HG03442 (cell line): Measurements from ENCODE around the gene POLD2.

Source experiments
- ATAC-seq: cut with Tn5 transposase; IDR thresholded peaks from one replicate; pipeline ENCODE4 v1.9.1; 2021; ENCODE audit warnings: mild to moderate bottlenecking, moderate library complexity; ENCODE audit not compliant: unreplicated experiment

Gene POLD2

DNA sequence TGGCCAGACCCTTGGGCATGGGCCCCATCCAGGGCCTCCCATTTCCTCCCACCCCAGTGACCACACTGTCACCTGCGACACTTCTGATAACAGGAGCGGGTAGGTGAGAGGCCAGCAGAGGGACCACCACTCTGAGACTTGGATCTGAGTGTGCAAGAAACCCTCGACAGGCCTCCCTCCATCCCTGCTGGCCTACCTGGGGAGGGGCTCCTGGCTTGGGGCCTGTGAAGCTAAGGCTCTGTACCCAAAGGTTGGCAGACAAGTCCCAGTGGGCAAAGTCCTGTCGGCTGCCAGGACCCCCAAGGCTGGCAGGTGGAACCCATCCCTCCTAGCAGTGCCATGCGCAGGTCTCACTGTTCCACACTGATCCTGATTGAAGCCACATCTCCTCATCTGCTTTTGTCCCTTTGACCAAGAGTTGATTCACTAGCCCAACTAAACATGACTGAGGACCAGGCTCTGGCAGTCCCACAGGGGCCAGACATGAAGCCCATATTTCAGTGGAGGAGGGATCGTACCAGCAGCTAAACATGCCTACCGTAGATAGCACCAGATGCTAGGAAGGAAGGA lies 56.8 kb downstream of the POLD2 start:
- no peak for ATAC-seq

DNA sequence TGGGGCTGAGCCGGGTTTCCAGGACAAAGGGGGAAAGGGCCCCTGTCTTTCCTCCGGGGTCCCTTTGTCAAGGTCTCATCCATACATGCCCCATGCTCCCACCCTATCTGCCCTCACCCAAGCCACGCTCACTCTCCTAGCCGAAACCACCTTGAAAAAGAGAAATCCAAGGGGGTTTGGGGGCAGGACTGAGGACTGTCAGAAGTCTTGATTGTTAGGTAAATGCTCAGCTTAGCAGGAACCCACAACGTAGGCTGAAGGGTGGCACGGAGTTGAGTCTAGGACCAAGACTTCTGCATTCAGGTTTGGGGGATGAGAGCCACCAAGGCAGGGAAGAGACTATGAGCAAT lies 57.3 kb downstream of the POLD2 start:
- no peak for ATAC-seq

DNA sequence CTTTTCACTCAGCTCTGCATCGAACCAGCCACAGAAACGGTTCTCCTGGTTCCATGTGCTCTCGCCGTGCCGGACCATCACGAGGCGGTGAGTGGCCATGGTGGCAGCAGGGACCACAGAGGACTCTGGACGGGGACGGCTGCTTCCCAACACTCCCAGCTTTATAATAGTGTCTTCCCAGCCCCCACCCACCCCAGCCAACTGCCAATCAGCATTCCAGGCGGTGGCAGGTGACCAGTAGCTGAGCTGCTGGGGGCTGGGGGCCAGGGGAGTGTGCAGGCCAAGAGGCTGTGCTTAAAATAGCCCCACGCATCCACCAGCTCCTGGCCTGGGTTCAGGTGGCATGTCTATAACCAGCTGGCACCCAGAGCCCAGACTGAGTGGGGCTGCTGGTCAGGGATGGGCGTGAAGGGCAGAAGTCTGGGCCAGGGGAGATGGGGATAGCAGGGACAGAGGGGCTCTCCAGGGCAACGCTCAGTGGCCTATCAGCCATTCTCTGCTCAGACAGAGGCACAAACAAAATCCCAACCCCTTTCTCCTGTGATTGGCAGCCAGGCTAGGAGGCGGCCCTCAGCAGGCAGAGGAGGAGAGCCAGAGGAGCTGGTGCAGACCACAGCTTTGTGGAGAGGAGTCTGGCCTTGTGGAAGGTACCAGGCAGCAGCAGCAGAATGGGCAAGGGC lies 57.8 kb downstream of the POLD2 start, which contains the start of gene PGAM2:
PGAM2 (minus strand) TSS at position 137 of the 680 bp plus-strand sequence; CDS start at position 99, 38 bp downstream.
- ATAC-seq = no peak

DNA sequence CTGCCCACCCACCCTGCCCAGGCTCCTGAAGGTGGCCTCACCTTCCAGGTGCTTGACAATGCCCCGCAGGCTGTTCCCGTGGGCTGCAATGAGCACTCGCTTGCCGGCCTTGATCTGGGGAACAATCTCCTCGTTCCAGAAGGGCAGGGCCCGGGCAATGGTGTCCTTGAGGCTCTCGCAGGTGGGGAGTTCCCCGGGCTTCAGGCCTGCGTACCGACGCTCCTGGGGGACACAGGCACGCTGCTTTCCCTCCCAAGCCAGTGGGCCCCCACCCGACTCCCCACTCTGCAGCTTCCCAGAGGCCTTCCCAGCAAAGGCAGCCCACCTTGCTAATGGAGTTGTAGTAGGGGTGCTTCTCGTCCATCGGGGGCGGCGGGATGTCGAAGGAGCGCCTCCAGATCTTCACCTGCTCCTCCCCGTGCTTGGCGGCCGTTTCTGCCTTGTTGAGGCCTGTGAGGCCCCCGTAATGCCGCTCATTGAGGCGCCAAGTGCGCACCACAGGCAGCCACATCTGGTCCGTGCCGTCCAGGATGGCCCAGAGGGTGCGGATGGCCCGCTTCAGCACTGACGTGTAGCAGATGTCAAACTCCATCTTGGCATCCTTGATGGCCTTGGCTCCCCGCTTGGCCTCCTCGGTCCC lies 58.4 kb downstream of the POLD2 start:
- ATAC-seq = no peak
